DOHH2 (cell line): ENCODE measurements around the gene CCNI.

Experiments used
- H3F3A ChIP-seq: fragments of 200-600 bp; sonication (generic), shearing (Covaris generic); 2 replicates; pipeline ENCODE4 v1.6.0; 2016; ENCODE audit warnings: antibody characterized with exemption, mild to moderate bottlenecking; ENCODE audit not compliant: control insufficient read depth, insufficient read depth
- H3K27ac ChIP-seq: fragments of 200-600 bp; sonication (generic); 2 replicates; pipeline ENCODE4 v1.5.1; 2014; ENCODE audit warnings: low read depth, mild to moderate bottlenecking, low read length, moderate library complexity
- H3K27me3 ChIP-seq: fragments of 200-600 bp; sonication (generic); 2 replicates; pipeline ENCODE4 v1.6.1; 2014; ENCODE audit warnings: mild to moderate bottlenecking, low read length, mixed read lengths; ENCODE audit not compliant: control insufficient read depth
- H3K36me3 ChIP-seq: fragments of 200-600 bp; sonication (generic); 2 replicates; pipeline ENCODE4 v1.6.1; 2014; ENCODE audit warnings: mild to moderate bottlenecking, low read length, moderate library complexity, mixed read lengths; ENCODE audit not compliant: control insufficient read depth
- H3K4me1 ChIP-seq: fragments of 200-600 bp; sonication (generic); 2 replicates; pipeline ENCODE4 v1.6.1; 2014; ENCODE audit warnings: mild to moderate bottlenecking, low read length, mixed read lengths; ENCODE audit not compliant: control insufficient read depth
- H3K4me2 ChIP-seq: fragments of 200-600 bp; sonication (generic); 2 replicates; pipeline ENCODE4 v1.6.0; 2014; ENCODE audit warnings: mild to moderate bottlenecking, low read length, moderate library complexity
- H3K4me3 ChIP-seq: fragments of 200-600 bp; sonication (generic); 2 replicates; pipeline ENCODE4 v1.5.1; 2014; ENCODE audit warnings: mild to moderate bottlenecking, low read length, mixed read lengths
- H3K79me2 ChIP-seq: fragments of 200-600 bp; sonication (generic); 2 replicates; pipeline ENCODE4 v1.6.1; 2014; ENCODE audit warnings: mild to moderate bottlenecking, low read length, mixed read lengths; ENCODE audit not compliant: control insufficient read depth
- H3K9me2 ChIP-seq: fragments of 200-600 bp; sonication (generic); replicated peaks from 2 replicates; pipeline ENCODE4 v1.6.1; 2014; ENCODE audit warnings: mild to moderate bottlenecking, low read length, mixed read lengths; ENCODE audit not compliant: control insufficient read depth
- H3K9me3 ChIP-seq: fragments of 200-600 bp; sonication (generic); 2 replicates; pipeline ENCODE4 v1.6.1; 2014; ENCODE audit warnings: antibody characterized with exemption, low read length, mixed read lengths; ENCODE audit not compliant: control insufficient read depth, insufficient read depth
- H4K20me1 ChIP-seq: fragments of 200-600 bp; sonication (generic); 2 replicates; pipeline ENCODE4 v1.6.0; 2014; ENCODE audit warnings: low read depth, mild to moderate bottlenecking, antibody characterized with exemption, low read length, moderate library complexity; ENCODE audit not compliant: control insufficient read depth, insufficient read depth
- EZH2phosphoT487 ChIP-seq: fragments of 200-600 bp; sonication (generic); IDR thresholded peaks from 2 replicates; pipeline ENCODE4 v1.6.1; 2017; ENCODE audit warnings: borderline replicate concordance, mild to moderate bottlenecking, antibody characterized with exemption, low read length, moderate library complexity, mixed read lengths
- TF ChIP-seq, protein P1 (sequence below): fragments of 200-600 bp; sonication (generic); IDR thresholded peaks from one replicate; pipeline ENCODE4 v1.5.1; 2014; ENCODE audit warnings: antibody characterized with exemption, mild to moderate bottlenecking, low read depth, low read length; ENCODE audit not compliant: poor library complexity, severe bottlenecking

Gene CCNI

DNA sequence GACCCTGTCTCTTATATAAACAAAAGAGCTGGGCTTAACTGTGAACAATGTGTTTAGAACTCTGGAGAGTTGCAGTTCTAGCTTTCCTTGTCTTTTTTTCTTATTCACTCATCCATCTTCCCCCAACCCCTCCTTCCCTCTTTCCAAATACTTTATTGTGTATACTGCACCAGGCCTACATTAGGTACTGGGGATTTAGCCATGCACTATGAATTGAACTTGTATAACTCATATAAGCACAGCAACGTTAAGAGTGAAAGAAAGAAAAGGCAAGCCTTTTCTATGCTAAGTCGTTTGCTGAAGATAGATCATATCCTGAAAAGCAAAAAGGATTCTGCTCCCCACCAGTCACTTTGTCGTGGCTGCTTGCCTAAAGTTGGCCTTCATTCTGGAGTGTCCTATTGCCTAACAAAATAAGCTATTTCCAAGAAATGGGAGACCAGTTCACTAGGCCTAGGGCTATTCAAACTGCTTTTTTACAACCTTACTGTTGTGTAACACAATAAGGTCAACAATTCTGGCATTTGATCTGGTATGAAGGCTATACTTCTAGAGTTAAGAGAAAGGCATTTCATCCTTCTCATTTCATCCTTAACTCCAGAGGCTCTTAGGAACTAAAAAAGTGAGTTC is 32.2 kb downstream of the CCNI start:
- Histone ChIP-seq H4K20me1 (no peaks in the 10 kb centered on the region), H3K27ac (no peak overlapping the region), H3K4me3 (no peak overlapping the region), H3F3A (peaks cover 41% of the 10 kb centered on the region), H3K79me2 (no peaks in the 10 kb centered on the region), H3K4me2 (no peak overlapping the region), H3K36me3 (peaks cover 39% of the 10 kb centered on the region), H3K4me1 (peaks cover 10% of the 10 kb centered on the region), H3K9me2 (no peaks in the 10 kb centered on the region), H3K9me3 (no peaks in the 10 kb centered on the region), H3K27me3 (no peaks in the 10 kb centered on the region)
- TF ChIP-seq EZH2phosphoT487, result no peak
- TF ChIP-seq, protein P1, sequence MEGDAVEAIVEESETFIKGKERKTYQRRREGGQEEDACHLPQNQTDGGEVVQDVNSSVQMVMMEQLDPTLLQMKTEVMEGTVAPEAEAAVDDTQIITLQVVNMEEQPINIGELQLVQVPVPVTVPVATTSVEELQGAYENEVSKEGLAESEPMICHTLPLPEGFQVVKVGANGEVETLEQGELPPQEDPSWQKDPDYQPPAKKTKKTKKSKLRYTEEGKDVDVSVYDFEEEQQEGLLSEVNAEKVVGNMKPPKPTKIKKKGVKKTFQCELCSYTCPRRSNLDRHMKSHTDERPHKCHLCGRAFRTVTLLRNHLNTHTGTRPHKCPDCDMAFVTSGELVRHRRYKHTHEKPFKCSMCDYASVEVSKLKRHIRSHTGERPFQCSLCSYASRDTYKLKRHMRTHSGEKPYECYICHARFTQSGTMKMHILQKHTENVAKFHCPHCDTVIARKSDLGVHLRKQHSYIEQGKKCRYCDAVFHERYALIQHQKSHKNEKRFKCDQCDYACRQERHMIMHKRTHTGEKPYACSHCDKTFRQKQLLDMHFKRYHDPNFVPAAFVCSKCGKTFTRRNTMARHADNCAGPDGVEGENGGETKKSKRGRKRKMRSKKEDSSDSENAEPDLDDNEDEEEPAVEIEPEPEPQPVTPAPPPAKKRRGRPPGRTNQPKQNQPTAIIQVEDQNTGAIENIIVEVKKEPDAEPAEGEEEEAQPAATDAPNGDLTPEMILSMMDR, result no peak

DNA sequence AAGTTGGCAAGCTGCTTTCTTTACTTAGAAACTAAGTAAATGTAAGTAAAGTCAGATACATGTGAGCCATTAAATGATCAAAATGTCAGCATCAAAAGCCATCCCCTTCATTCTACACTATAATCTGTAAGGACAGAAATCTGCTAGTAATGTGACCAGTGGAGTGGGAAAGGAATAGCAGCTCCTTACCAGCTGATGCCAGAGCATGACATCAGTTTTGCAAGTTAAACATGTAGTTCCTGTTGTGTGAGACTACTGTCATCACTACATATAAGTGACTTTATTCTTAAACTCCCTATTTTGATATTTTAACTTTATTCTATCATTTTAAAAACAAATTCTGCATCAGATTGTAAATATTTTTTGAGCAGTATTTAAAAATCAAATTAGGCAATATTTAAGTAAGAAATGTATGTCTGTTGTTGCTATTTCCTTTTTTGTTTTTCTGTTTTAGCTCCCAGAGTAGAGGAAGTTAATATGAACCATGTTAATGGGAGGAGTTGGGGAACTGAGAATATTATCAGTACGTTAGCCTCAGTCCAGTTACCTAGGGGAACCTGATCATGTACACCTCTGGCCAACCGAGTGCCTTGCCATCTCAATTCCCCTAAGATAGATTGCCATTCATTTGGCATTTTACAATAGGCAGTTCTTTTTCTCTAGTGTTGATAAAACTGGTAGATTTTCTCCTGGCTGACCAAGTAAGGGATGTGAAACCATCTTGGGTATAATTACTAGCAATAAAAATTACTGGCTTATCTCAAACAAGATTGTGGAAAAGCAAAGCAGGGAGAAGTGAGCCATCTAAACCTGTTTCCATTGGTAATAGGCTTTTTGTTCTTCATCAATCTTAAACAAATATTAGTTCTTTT is 34.7 kb downstream of the CCNI start:
- H3F3A ChIP-seq, result peaks cover 17% of the 10 kb centered on the region
- no peak overlapping the region for H3K27ac ChIP-seq

DNA sequence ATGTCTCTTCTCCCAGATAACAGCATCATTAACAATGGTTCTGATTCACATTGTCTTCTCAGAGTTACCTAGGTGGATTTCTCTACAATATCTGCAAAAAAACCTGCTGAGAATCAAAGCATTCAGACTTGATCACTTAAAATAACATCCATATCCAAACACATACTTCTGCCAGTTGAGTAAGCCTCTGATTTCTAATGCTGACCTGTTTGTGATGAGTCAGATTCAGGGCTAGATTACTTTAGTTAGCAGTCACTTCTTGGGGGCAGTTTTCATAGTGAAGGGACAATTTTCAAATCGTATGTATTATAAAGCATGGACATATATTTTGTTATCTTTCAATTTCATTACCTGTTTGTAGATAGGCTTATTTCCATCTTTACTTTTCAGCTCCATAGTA is 35.5 kb downstream of the CCNI start:
- no peaks in the 10 kb centered on the region for H3K9me3 ChIP-seq
- no peaks in the 10 kb centered on the region for H4K20me1 ChIP-seq
- no peak for TF ChIP-seq EZH2phosphoT487
- H3K27ac ChIP-seq, result no peak overlapping the region
- H3K4me2 ChIP-seq, result no peak overlapping the region
- no peaks in the 10 kb centered on the region for H3K27me3 ChIP-seq
- no peak overlapping the region for H3K4me3 ChIP-seq
- no peaks in the 10 kb centered on the region for H3K9me2 ChIP-seq
- no peaks in the 10 kb centered on the region for H3K79me2 ChIP-seq
- peaks cover 10% of the 10 kb centered on the region for H3K4me1 ChIP-seq
- peaks cover 19% of the 10 kb centered on the region for H3K36me3 ChIP-seq
- peaks cover 12% of the 10 kb centered on the region for H3F3A ChIP-seq

More for the DNA sequence above, 34.7 kb downstream of the CCNI start:
- H4K20me1 ChIP-seq, result no peaks in the 10 kb centered on the region
- H3K4me2 ChIP-seq, result no peak overlapping the region
- no peaks in the 10 kb centered on the region for H3K9me2 ChIP-seq
- TF ChIP-seq, protein P1, result no peak
- TF ChIP-seq EZH2phosphoT487, result no peak
- H3K27me3 ChIP-seq, result no peaks in the 10 kb centered on the region
- H3K9me3 ChIP-seq, result no peaks in the 10 kb centered on the region
- H3K36me3 ChIP-seq, result peaks cover 21% of the 10 kb centered on the region
- no peaks in the 10 kb centered on the region for H3K79me2 ChIP-seq
- H3K4me1 ChIP-seq, result peaks cover 10% of the 10 kb centered on the region
- no peak overlapping the region for H3K4me3 ChIP-seq

DNA sequence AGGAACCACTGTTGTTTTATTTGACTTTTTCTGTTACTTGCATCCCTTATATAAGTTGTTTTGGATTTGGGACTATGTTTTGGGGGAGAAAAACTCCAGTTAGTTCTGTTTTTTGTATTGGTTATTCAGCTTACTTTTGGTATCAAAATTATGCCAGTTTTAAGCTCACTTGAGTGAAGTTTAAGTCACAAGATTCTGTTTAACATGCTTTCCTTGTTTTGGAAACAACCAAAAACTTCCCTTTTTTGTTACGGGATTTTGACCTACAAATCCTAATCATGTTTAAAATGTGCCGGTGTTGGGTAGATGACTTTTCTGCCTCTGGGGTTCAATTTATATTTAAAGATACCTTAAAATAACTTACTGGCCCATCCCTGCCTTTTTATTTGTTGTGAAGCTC is 36.0 kb downstream of the CCNI start:
- H3K9me3 ChIP-seq, result no peaks in the 10 kb centered on the region
- TF ChIP-seq, protein P1, result no peak
- no peak for TF ChIP-seq EZH2phosphoT487
- H3K27me3 ChIP-seq, result no peaks in the 10 kb centered on the region
- H3K4me2 ChIP-seq, result no peak overlapping the region
- H3K36me3 ChIP-seq, result peaks cover 24% of the 10 kb centered on the region
- peaks cover 10% of the 10 kb centered on the region for H3K4me1 ChIP-seq
- H3F3A ChIP-seq, result peaks cover 7% of the 10 kb centered on the region
- H3K79me2 ChIP-seq, result no peaks in the 10 kb centered on the region
- H4K20me1 ChIP-seq, result no peaks in the 10 kb centered on the region
- H3K27ac ChIP-seq, result no peak overlapping the region
- no peaks in the 10 kb centered on the region for H3K9me2 ChIP-seq
- no peak overlapping the region for H3K4me3 ChIP-seq
